Heart right ventricle (tissue), 16 donors: ENCODE measurements around the gene SSTR4. TPM values are rescaled to one million over a fixed set of nuclear protein-coding genes. Genes with fewer than 3 reads are reported as not detected.
"Not testable (repeated sequence)": the region's sequence is repeated elsewhere in the genome, so short reads cannot be mapped to it uniquely, and the experiment has no call there.

Source experiments
- ATAC-seq, 8 donors: fragments of 200-7000 bp; cut with Tn5 transposase; one replicate each; pipeline ENCODE4 v1.9.1; 2020; ENCODE audit warnings: mild to moderate bottlenecking in 8 of 8, moderate library complexity in 8 of 8, moderate number of reproducible peaks in 1 of 8
- DNase-seq, 2 donors: peaks; one replicate each; pipeline ENCODE4 v3.0.0-alpha.2; 2020
- H3K27ac ChIP-seq, 10 donors: fragments of 200-600 bp; sonication (generic) in 2 of 10; one replicate each; pipeline versions ENCODE4 v1.5.0 to v1.8.0; 2020 to 2022; ENCODE audit warnings: mild to moderate bottlenecking in 3 of 10
- H3K27me3 ChIP-seq, 7 donors: fragments of 200-600 bp; one replicate each; pipeline ENCODE4 v1.8.0; 2021 to 2022; ENCODE audit warnings: mild to moderate bottlenecking in 2 of 7
- H3K36me3 ChIP-seq, 9 donors: fragments of 200-600 bp; sonication (generic) in 1 of 9; one replicate each; pipeline versions ENCODE4 v1.5.0 to v1.8.0; 2020 to 2022; ENCODE audit warnings: mild to moderate bottlenecking in 2 of 9
- H3K4me1 ChIP-seq, 9 donors: fragments of 200-600 bp; sonication (generic) in 1 of 9; one replicate each; pipeline versions ENCODE4 v1.5.0 to v1.8.0; 2020 to 2022; ENCODE audit warnings: mild to moderate bottlenecking in 4 of 9
- H3K4me3 ChIP-seq, 10 donors: fragments of 200-600 bp; sonication (generic) in 2 of 10; one replicate each; pipeline versions ENCODE4 v1.5.0 to v1.8.0; 2020 to 2022; ENCODE audit warnings: mild to moderate bottlenecking in 7 of 10, moderate library complexity in 2 of 10
- H3K9me3 ChIP-seq, 11 donors: fragments of 200-600 bp in 10 of 11; sonication (generic) in 2 of 11; one replicate each; pipeline versions ENCODE4 v1.5.0 to v1.8.0; 2013 to 2022; ENCODE audit warnings: mild to moderate bottlenecking in 2 of 11, control low read depth in 1 of 11, moderate library complexity in 1 of 11
- CTCF ChIP-seq, 9 donors: fragments of 200-600 bp; sonication (generic) in 2 of 9; IDR thresholded peaks; one replicate each; pipeline versions ENCODE4 v1.5.0 to v1.8.0; 2021 to 2022; ENCODE audit warnings: antibody characterized with exemption in 9 of 9, mild to moderate bottlenecking in 5 of 9, moderate library complexity in 1 of 9
- WGBS, 2 donors: extraction: QIAGEN DNeasy Blood & Tissue Kit; methylation state at CpG; one replicate each; pipeline ENCODE4 v1.1.7; 2013; ENCODE audit warnings: inconsistent platforms in 1 of 2; 5-methylcytosine and 5-hydroxymethylcytosine counted together
- intact Hi-C, 10 donors: fragments of 100-400 bp; cut with DNase I; formaldehyde crosslinking; loops; one replicate each; pipeline versions ENCODE4 v1.11.1 to v1.14.2; 2022
- polyA plus RNA-seq, 2 donors: library from polyadenylated mRNA; stranded (reverse); fragments of 200-250 nt; gene quantifications; one replicate each; pipeline ENCODE4 v1.2.3, GENCODE V29; 2013
- total RNA-seq, 10 donors: library from RNA; stranded (reverse); fragmentation: NEBNext Ultra II Directional in 3 of 10; extraction: Animal tissue kit (Norgen Biotek cat#: 25700) in 3 of 10; gene quantifications; one replicate each; pipeline versions ENCODE4 v1.2.1 to v1.2.4, GENCODE V29; 2021 to 2023
- donor health status: Arrhythmogenic right ventricular cardiomyopathy.
- donor health status: ischemic (EF 13 %, LVEDD 7.1; RV severe dilation, severe dysfunction).
- donor health status: healthy with polysubstance abuse.
- donor health status: DM: no; HTN: yes; CAD: no.
- donor health status: DM: no; HTN: no; CAD: no.
- donor health status: ischemic (EF 25% LVEDD 6.9; RV normal size, moderate dysfunction).
- donor health status: ischemic (EF 25% LVEDD 5.7; RV mildly dilated, moderate dysfunction).
- donor health status: healthy.
- donor health status: DM: yes; HTN: yes; CAD: no.
- donor health status: Ischemic cardiomyopathy.
- donor health status: ischemic (EF 35%, LVEDD 5.7; RV mildly dilated, moderate dysfunction).
- donor health status: nonischemic (EF 11% LVEDD 7.7; RV severe dilation, severe dysfunction).
- donor health status: DM: yes; HTN: yes; CAD: no.
- donor health status: PGD.
- donor health status: ischemic (EF 29% LVEDD 5.4; RV normal size, mild dysfunction).
- donor health status: nonischemic (EF 23%, LVEDD 6.1; RV moderate dilation, normal function).

Gene SSTR4
- total and polyA plus RNA-seq, 12 donors, result not detected

DNA sequence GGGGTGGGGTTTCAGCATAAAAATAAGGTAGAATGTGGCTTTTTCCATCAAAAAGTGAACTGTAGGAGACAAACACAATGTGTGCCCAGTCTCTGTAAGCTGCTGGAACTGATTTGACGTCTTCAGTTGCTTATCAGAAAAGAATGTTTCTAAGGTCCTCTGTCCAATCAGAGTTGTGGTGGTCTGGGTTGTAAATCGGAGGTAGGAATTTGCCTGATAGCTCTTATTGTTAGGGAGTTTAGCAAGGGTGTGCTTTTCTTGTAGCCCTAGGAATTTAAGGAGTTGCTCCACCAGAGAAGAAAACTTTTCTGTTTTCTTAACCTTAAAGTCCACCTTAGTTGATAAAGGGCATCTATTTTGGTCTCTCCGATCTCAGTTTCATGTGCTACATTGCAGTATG is 10.4 kb upstream of the SSTR4 start:
- peaks cover 0 to 13% (median 8%) of the 10 kb centered on the region in 7 donors for H3K27me3 ChIP-seq
- H3K4me1 ChIP-seq, result peaks cover 0 to 20% (median 0%) of the 10 kb centered on the region in 9 donors
- ATAC-seq (no peak), DNase-seq (no peak)
- TF ChIP-seq CTCF (IDR thresholded peaks at IDR 0.05), result no peak
- no peak overlapping the region for H3K4me3 ChIP-seq
- no peaks in the 10 kb centered on the region for H3K9me3 ChIP-seq
- intact Hi-C loops, result no loop called here
- H3K27ac ChIP-seq, result peak overlapping the region in 1 of 10 donors; percentile 63
- WGBS, 2 donors, result 82 to 84% methylated on average over 3 of the region's 3 CpGs
- no peaks in the 10 kb centered on the region for H3K36me3 ChIP-seq

GRCh38 chr20:23025503-23025902 is 9.6 kb upstream of the SSTR4 start:
- H3K9me3 ChIP-seq, H3K4me3 ChIP-seq, H3K36me3 ChIP-seq, ATAC-seq, DNase-seq, intact Hi-C loops: not testable (repeated sequence)
- Histone ChIP-seq H3K27me3 (peaks cover 0 to 14% (median 8%) of the 10 kb centered on the region in 7 donors), H3K4me1 (peaks cover 0 to 20% (median 0%) of the 10 kb centered on the region in 9 donors), H3K27ac (peak overlapping the region in 1 of 10 donors; percentile 80)
- 84 to 87% methylated on average over 14 of the region's 14 CpGs for WGBS, 2 donors

- H3K36me3 ChIP-seq, result no peaks in the 10 kb centered on the region
- 92 to 94% methylated on average over 1 of the region's 1 CpG for WGBS, 2 donors
- no peaks in the 10 kb centered on the region for H3K9me3 ChIP-seq
- DNase-seq (no peak), ATAC-seq (peak in 1 of 8 donors; percentile 34)
- no peak overlapping the region for H3K4me3 ChIP-seq
- intact Hi-C loops, result no loop called here
- no peak for TF ChIP-seq CTCF (IDR thresholded peaks at IDR 0.05)
- peaks cover 0 to 20% (median 12%) of the 10 kb centered on the region in 9 donors for H3K4me1 ChIP-seq
- H3K27ac ChIP-seq, result peak overlapping the region in 1 of 10 donors; percentile 80
- H3K27me3 ChIP-seq, result peaks cover 0 to 20% (median 10%) of the 10 kb centered on the region in 7 donors
Observed at GRCh38 chr20:23027721-23028120, 7.4 kb upstream of the SSTR4 start.

DNA sequence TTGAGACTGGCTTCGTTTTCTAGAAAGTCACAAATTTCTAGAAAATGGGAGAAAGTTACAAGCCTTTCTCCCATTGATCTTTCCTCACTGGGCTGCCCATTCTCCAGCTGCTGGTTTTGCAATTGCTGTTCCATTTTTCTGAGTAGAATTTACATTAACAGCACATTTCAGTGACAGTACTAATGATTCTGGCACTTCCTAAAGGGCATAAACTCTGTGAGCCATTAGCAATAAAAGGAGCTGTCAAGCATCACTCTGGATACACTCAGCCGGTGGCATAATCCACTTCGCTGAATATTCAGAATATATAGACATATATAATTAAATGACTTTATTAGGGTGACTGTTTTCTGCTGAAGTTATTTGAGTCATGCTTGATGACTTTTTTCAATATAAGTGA is 6.7 kb upstream of the SSTR4 start:
- no peaks in the 10 kb centered on the region for H3K9me3 ChIP-seq
- DNase-seq (no peak), ATAC-seq (no peak)
- peak overlapping the region in 1 of 10 donors; percentile 80 for H3K27ac ChIP-seq
- H3K36me3 ChIP-seq, result no peaks in the 10 kb centered on the region
- H3K4me3 ChIP-seq, result no peak overlapping the region
- peaks cover 0 to 20% (median 15%) of the 10 kb centered on the region in 9 donors for H3K4me1 ChIP-seq
- H3K27me3 ChIP-seq, result peaks cover 0 to 20% (median 11%) of the 10 kb centered on the region in 7 donors
- intact Hi-C loops, result no loop called here
- TF ChIP-seq CTCF (IDR thresholded peaks at IDR 0.05), result no peak
- 61 to 63% methylated on average over 3 of the region's 3 CpGs for WGBS, 2 donors

DNA sequence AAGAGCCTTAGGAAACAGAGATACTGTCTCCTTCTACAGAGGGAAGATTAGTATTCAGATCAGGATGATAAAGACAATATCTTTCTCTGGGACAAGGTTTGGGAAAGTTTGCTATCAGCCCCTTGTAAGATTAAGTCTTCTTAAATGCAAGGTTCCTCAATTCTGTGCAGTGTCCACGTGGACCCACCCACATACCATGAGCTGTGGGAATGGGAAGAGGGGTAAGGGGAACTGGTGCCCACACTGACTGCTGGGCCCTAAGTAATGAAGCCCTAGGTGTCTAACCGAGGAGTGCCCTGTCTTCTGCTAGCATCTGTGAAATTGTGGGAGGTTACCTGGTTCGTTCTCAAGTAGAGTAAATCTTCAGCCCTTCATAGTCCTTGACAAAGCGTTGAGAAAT is 5.8 kb upstream of the SSTR4 start:
- no peak for ATAC-seq
- 88 to 91% methylated on average over 4 of the region's 4 CpGs for WGBS, 2 donors

More for the DNA sequence above, 5.8 kb upstream of the SSTR4 start:
- no peak overlapping the region for H3K4me3 ChIP-seq
- H3K4me1 ChIP-seq, result peaks cover 0 to 20% (median 15%) of the 10 kb centered on the region in 9 donors
- H3K27ac ChIP-seq, result no peak overlapping the region
- no peak for DNase-seq
- no peaks in the 10 kb centered on the region for H3K9me3 ChIP-seq
- intact Hi-C loops, result no loop called here
- no peaks in the 10 kb centered on the region for H3K36me3 ChIP-seq
- H3K27me3 ChIP-seq, result peaks cover 0 to 27% (median 11%) of the 10 kb centered on the region in 7 donors
- no peak for TF ChIP-seq CTCF (IDR thresholded peaks at IDR 0.05)
